ENCODE measurements around the gene CFTR. TPM values are rescaled to one million over a fixed set of nuclear protein-coding genes. Genes with fewer than 3 reads are reported as not detected.

The CFTR gene
- total RNA-seq, 4 donors from 2014 or later: not detected

- intact Hi-C loops (cut with DNase I): no loop called here
These were observed 206.0 kb downstream of the CFTR start for GRCh38 chr7:117685795-117686194.

GRCh38 chr7:117686311-117686935 is 206.6 kb downstream of the CFTR start:
- Histone ChIP-seq H3K4me3 (no peak overlapping the region), H3K27ac (replicated peaks in 1 of 4) (no peak overlapping the region), H3K9me3 (no peaks in the 10 kb centered on the region), H3K4me1 (no peaks in the 10 kb centered on the region), H3K27me3 (no peaks in the 10 kb centered on the region), H3K36me3 (no peaks in the 10 kb centered on the region)
- intact Hi-C loops (cut with DNase I): no loop called here
- no peak for DNase-seq (ENCODE audit: extremely low spot score)
- TF ChIP-seq POLR2A (IDR thresholded peaks at IDR 0.05; ENCODE audit: low read depth): no peak
- no peak for TF ChIP-seq POLR2AphosphoS5 (IDR thresholded peaks at IDR 0.05)
- no peak for TF ChIP-seq CTCF (IDR thresholded peaks at IDR 0.05)
- no peak for TF ChIP-seq EP300 (IDR thresholded peaks at IDR 0.05)

More at GRCh38 chr7:117685795-117686194, 206.0 kb downstream of the CFTR start:
- DNase-seq (ENCODE audit: extremely low spot score): no peak
- no peaks in the 10 kb centered on the region for H3K4me1 ChIP-seq
- H3K9me3 ChIP-seq: no peaks in the 10 kb centered on the region
- H3K27ac ChIP-seq (replicated peaks in 1 of 4): no peak overlapping the region
- no peaks in the 10 kb centered on the region for H3K27me3 ChIP-seq
- TF ChIP-seq POLR2AphosphoS5 (IDR thresholded peaks at IDR 0.05) (no peak), EP300 (IDR thresholded peaks at IDR 0.05) (no peak), CTCF (IDR thresholded peaks at IDR 0.05) (no peak), POLR2A (IDR thresholded peaks at IDR 0.05; ENCODE audit: low read depth) (no peak)
- H3K36me3 ChIP-seq: no peaks in the 10 kb centered on the region
- no peak overlapping the region for H3K4me3 ChIP-seq

- intact Hi-C loops (cut with DNase I): no loop called here
- Histone ChIP-seq H3K27me3 (no peaks in the 10 kb centered on the region), H3K4me1 (no peaks in the 10 kb centered on the region), H3K4me3 (no peak overlapping the region), H3K27ac (replicated peaks in 1 of 4) (no peak overlapping the region), H3K36me3 (no peaks in the 10 kb centered on the region), H3K9me3 (no peaks in the 10 kb centered on the region)
- 97% methylated on average over 2 of the region's 2 CpGs for WGBS
- no peak for DNase-seq (ENCODE audit: extremely low spot score)
- TF ChIP-seq CTCF (IDR thresholded peaks at IDR 0.05): no peak
- TF ChIP-seq EP300 (IDR thresholded peaks at IDR 0.05): no peak
- no peak for TF ChIP-seq POLR2AphosphoS5 (IDR thresholded peaks at IDR 0.05)
- TF ChIP-seq POLR2A (IDR thresholded peaks at IDR 0.05; ENCODE audit: low read depth): no peak
These were observed 208.3 kb downstream of the CFTR start for GRCh38 chr7:117688126-117688525.

- no peak for DNase-seq (ENCODE audit: extremely low spot score)
These were observed 209.6 kb downstream of the CFTR start for GRCh38 chr7:117689406-117689805.

More at GRCh38 chr7:117689406-117689805, 209.6 kb downstream of the CFTR start:
- Histone ChIP-seq H3K4me3 (no peak overlapping the region), H3K9me3 (no peaks in the 10 kb centered on the region), H3K36me3 (no peaks in the 10 kb centered on the region), H3K27me3 (no peaks in the 10 kb centered on the region), H3K4me1 (no peaks in the 10 kb centered on the region), H3K27ac (replicated peaks in 1 of 4) (no peak overlapping the region)
- intact Hi-C loops (cut with DNase I): no loop called here
- TF ChIP-seq POLR2AphosphoS5 (IDR thresholded peaks at IDR 0.05) (no peak), EP300 (IDR thresholded peaks at IDR 0.05) (no peak), CTCF (IDR thresholded peaks at IDR 0.05) (no peak), POLR2A (IDR thresholded peaks at IDR 0.05; ENCODE audit: low read depth) (no peak)

Measured in esophagus muscularis mucosa (tissue), 4 donors.